IMR-90 (cell line): ENCODE results near the gene SFT2D3. TPM values are rescaled to one million over a fixed set of nuclear protein-coding genes. Genes with fewer than 3 reads are reported as not detected.
A peak's percentile ranks its signal among the peaks of the same experiment; 100 is the strongest.

ENCODE experiments used
- ATAC-seq: fragments of 200-7000 bp; cut with Tn5 transposase; 2 replicates; pipeline ENCODE4 v1.9.1; 2020; ENCODE audit warnings: low read depth, mild to moderate bottlenecking, moderate library complexity
- BruUV-seq: library from RNA; stranded (reverse); fragments of 400-500 nt; replicated peaks from 2 replicates; lab custom pipeline; 2021; lab: Mats Ljungman, UMichigan
- CTCF ChIA-PET: fragments of 300-600 bp; formaldehyde crosslinking; extraction: SDS; loops from one replicate; lab custom pipeline; 2021; ENCODE audit warnings: antibody characterized with exemption; lab: Yijun Ruan, JAX
- POLR2A ChIA-PET: fragments of 300-600 bp; sonication (Branson Sonifier 250); formaldehyde crosslinking; loops from one replicate; lab custom pipeline; 2022; ENCODE audit warnings: antibody characterized with exemption; ENCODE audit not compliant: unreplicated experiment; lab: Charles Lee
- DNase-seq: peaks from one replicate; pipeline ENCODE4 v3.0.0; 2013
- H2AFZ ChIP-seq: replicated peaks from 2 replicates; pipeline ENCODE3; 2013; ENCODE audit warnings: low read length, mild to moderate bottlenecking; ENCODE audit not compliant: poor library complexity
- H2AK5ac ChIP-seq: 2 replicates; pipeline ENCODE4 v1.6.1; 2013; ENCODE audit warnings: low read depth, low read length, inconsistent platforms
- H2AK9ac ChIP-seq: replicated peaks from 2 replicates; pipeline ENCODE3; 2013; ENCODE audit warnings: mild to moderate bottlenecking, low read depth, low read length, moderate library complexity; ENCODE audit not compliant: poor library complexity
- H2BK120ac ChIP-seq: 2 replicates; pipeline ENCODE4 v1.6.1; 2013; ENCODE audit warnings: low read depth, low read length, inconsistent platforms
- H2BK15ac ChIP-seq: 3 replicates; pipeline ENCODE4 v1.6.1; 2013; ENCODE audit warnings: low read depth, low read length, inconsistent platforms
- H2BK20ac ChIP-seq: 2 replicates; pipeline ENCODE4 v1.6.1; 2013; ENCODE audit warnings: low read depth, mild to moderate bottlenecking, inconsistent platforms, low read length, moderate library complexity
- H2BK5ac ChIP-seq: 2 replicates; pipeline ENCODE4 v1.6.1; 2013; ENCODE audit warnings: mild to moderate bottlenecking, low read depth, low read length, inconsistent platforms; ENCODE audit not compliant: poor library complexity, severe bottlenecking
- H3K14ac ChIP-seq: replicated peaks from 2 replicates; pipeline ENCODE4 v1.6.1; 2013; ENCODE audit warnings: low read depth, low read length, inconsistent platforms
- H3K18ac ChIP-seq: 2 replicates; pipeline ENCODE4 v1.6.1; 2013; ENCODE audit warnings: low read depth, low read length, control low read depth
- H3K23ac ChIP-seq: 2 replicates; pipeline ENCODE4 v1.6.1; 2013; ENCODE audit warnings: low read depth, low read length, inconsistent platforms
- H3K27ac ChIP-seq: 2 replicates; pipeline ENCODE4 v1.5.1; 2013; ENCODE audit warnings: mild to moderate bottlenecking, control low read depth, low read length; ENCODE audit not compliant: insufficient read depth
- H3K27me3 ChIP-seq: 2 replicates; pipeline ENCODE4 v1.6.1; 2013; ENCODE audit warnings: low read length; ENCODE audit not compliant: control insufficient read depth, insufficient read depth
- H3K36me3 ChIP-seq: 2 replicates; pipeline ENCODE4 v1.6.1; 2013; ENCODE audit warnings: low read length, mixed read lengths; ENCODE audit not compliant: control insufficient read depth, insufficient read depth
- H3K4ac ChIP-seq: 2 replicates; pipeline ENCODE4 v1.6.1; 2013; ENCODE audit warnings: low read depth, low read length, inconsistent platforms
- H3K4me1 ChIP-seq: 2 replicates; pipeline ENCODE4 v1.6.1; 2013; ENCODE audit warnings: low read length, mixed read lengths; ENCODE audit not compliant: control insufficient read depth, insufficient read depth
- H3K4me2 ChIP-seq: 2 replicates; pipeline ENCODE4 v1.6.1; 2013; ENCODE audit warnings: low read depth, mild to moderate bottlenecking, control low read depth, low read length, moderate library complexity
- H3K4me3 ChIP-seq: 2 replicates; pipeline ENCODE4 v1.5.1; 2013; ENCODE audit warnings: low read depth, mild to moderate bottlenecking, control low read depth, low read length, moderate library complexity; ENCODE audit not compliant: insufficient read depth
- H3K56ac ChIP-seq: 2 replicates; pipeline ENCODE4 v1.6.1; 2013; ENCODE audit warnings: low read length, inconsistent platforms; ENCODE audit not compliant: insufficient read depth; ENCODE audit errors: extremely low read depth
- H3K79me1 ChIP-seq, 2 experiments: 2 replicates each; pipeline ENCODE4 v1.6.1; 2013; ENCODE audit warnings: low read length in 2 of 2, inconsistent platforms in 1 of 2, low read depth in 1 of 2
- H3K9ac ChIP-seq: 2 replicates; pipeline ENCODE4 v1.6.1; 2013; ENCODE audit warnings: low read depth, low read length, control low read depth
- H3K9me1 ChIP-seq: 2 replicates; pipeline ENCODE4 v1.6.1; 2013; ENCODE audit warnings: low read length, inconsistent platforms; ENCODE audit not compliant: insufficient read depth
- H3K9me3 ChIP-seq: 2 replicates; pipeline ENCODE4 v1.6.1; 2013; ENCODE audit warnings: low read length; ENCODE audit not compliant: control insufficient read depth, insufficient read depth
- H4K20me1 ChIP-seq: 2 replicates; pipeline ENCODE4 v1.6.1; 2013; ENCODE audit warnings: low read length, inconsistent platforms; ENCODE audit not compliant: insufficient read depth
- H4K5ac ChIP-seq: 2 replicates; pipeline ENCODE4 v1.6.1; 2013; ENCODE audit warnings: mild to moderate bottlenecking, low read depth, low read length, control low read depth
- H4K8ac ChIP-seq, 2 experiments: 2 replicates each; pipeline ENCODE4 v1.6.1; 2013; ENCODE audit warnings: low read depth in 2 of 2, low read length in 2 of 2, control low read depth in 1 of 2, inconsistent platforms in 1 of 2
- H4K91ac ChIP-seq: 2 replicates; pipeline ENCODE4 v1.6.1; 2013; ENCODE audit warnings: low read depth, low read length, inconsistent platforms; ENCODE audit not compliant: insufficient read depth
- CEBPB ChIP-seq: IDR thresholded peaks from 2 replicates; pipeline ENCODE4 v1.6.1; 2012; ENCODE audit warnings: low read depth, low read length, improper control_type of control experiment
- RCOR1 ChIP-seq: IDR thresholded peaks from 2 replicates; pipeline ENCODE4 v1.6.1; 2012; ENCODE audit warnings: mild to moderate bottlenecking, low read length, improper control_type of control experiment; ENCODE audit not compliant: insufficient replicate concordance
- SMC3 ChIP-seq: fragments of 150-350 bp; IDR thresholded peaks from 2 replicates; pipeline ENCODE4 v1.6.1; 2016; ENCODE audit warnings: low read depth, mild to moderate bottlenecking, antibody characterized with exemption, low read length, moderate library complexity
- WGBS, 2 experiments: methylation state at CpG; one replicate each; pipeline versions ENCODE4 v1.1.5 to v1.1.7; 2013; ENCODE audit warnings: missing lambda C conversion rate in 2 of 2; ENCODE audit not compliant: insufficient read length in 1 of 2; ENCODE audit errors: extremely low coverage in 2 of 2; 5-methylcytosine and 5-hydroxymethylcytosine counted together
- dilution Hi-C: fragments of 300-500 bp; cut with HindIII; formaldehyde crosslinking; loops from one replicate; pipeline ENCODE4 v1.14.3; 2018; ENCODE audit warnings: low sequenced_read_pairs; ENCODE audit not compliant: unreplicated experiment
- in situ Hi-C: fragments of 300-500 bp; cut with MboI; formaldehyde crosslinking; loops from 3 replicates; pipeline ENCODE4 v1.14.3; 2019; ENCODE audit warnings: low sequenced_read_pairs, inconsistent platforms, mixed read lengths
- intact Hi-C: fragments of 100-400 bp; cut with micrococcal nuclease; formaldehyde crosslinking; loops from 2 replicates; pipeline ENCODE4 v1.10.0; 2022
- polyA plus RNA-seq, 3 experiments: library from polyadenylated mRNA; depleted of rRNA; stranded (reverse); fragments of >200 nt; gene quantifications; 2 replicates each; pipeline ENCODE4 v1.2.3, GENCODE V29; 2012; ENCODE audit warnings: low replicate concordance in 1 of 3
- total RNA-seq: library from RNA; depleted of rRNA; stranded (reverse); fragments of >200 nt; gene quantifications from 2 replicates; pipeline ENCODE4 v1.2.3, GENCODE V29; 2012

SFT2D3 gene
- total and polyA plus RNA-seq, 2 of the 4 experiments (the other 2 are of a cell fraction): 2.5 to 3.1 TPM

- no peak overlapping the region for H2AFZ ChIP-seq
- dilution Hi-C loops (no loop called here), in situ Hi-C loops (no loop called here), intact Hi-C loops (no loop called here)
- H4K5ac ChIP-seq: no peak overlapping the region
- H3K23ac ChIP-seq: no peak overlapping the region
- ChIA-PET CTCF (no interaction called here), POLR2A (no interaction called here)
- no peak overlapping the region for H4K91ac ChIP-seq
- no TSS peak for BruUV-seq
- no peak overlapping the region for H3K4ac ChIP-seq
- H3K9ac ChIP-seq: no peak overlapping the region
- no peak overlapping the region for H2AK9ac ChIP-seq
- WGBS, 2 experiments: no CpG with 5 or more reads among the region's 2 CpGs
- no peak overlapping the region for H2BK15ac ChIP-seq
- no peak overlapping the region for H3K4me3 ChIP-seq
- H3K18ac ChIP-seq: no peak overlapping the region
- no peak overlapping the region for H4K8ac ChIP-seq
- TF ChIP-seq SMC3 (no peak), CEBPB (peak; percentile 64; the same call in 1 of the 2 replicates), RCOR1 (no peak)
- no peaks in the 10 kb centered on the region for H3K9me1 ChIP-seq
- H3K27ac ChIP-seq: no peak overlapping the region
- no peak overlapping the region for H3K4me2 ChIP-seq
- no peaks in the 10 kb centered on the region for H3K27me3 ChIP-seq
- no peak overlapping the region for H2AK5ac ChIP-seq
- H2BK5ac ChIP-seq: no peak overlapping the region
- no peak for DNase-seq
- peaks cover 31% of the 10 kb centered on the region for H3K36me3 ChIP-seq
- H3K14ac ChIP-seq: no peak overlapping the region
- H4K20me1 ChIP-seq: no peaks in the 10 kb centered on the region
- peak; percentile 53; the same call in 1 of the 2 replicates for ATAC-seq
- H3K56ac ChIP-seq: no peak overlapping the region
- H2BK20ac ChIP-seq: no peak overlapping the region
- H2BK120ac ChIP-seq: no peak overlapping the region
- H3K9me3 ChIP-seq: no peaks in the 10 kb centered on the region
- H3K79me1 ChIP-seq: no peaks in the 10 kb centered on the region
- H3K4me1 ChIP-seq: no peaks in the 10 kb centered on the region; the same call in 1 of the 2 replicates
Observed at GRCh38 chr2:127712999-127713398, 11.7 kb downstream of the SFT2D3 start.
